NAMALWA (cell line): ENCODE measurements around the gene ZBTB46.

ENCODE experiments used
- DNase-seq: peaks from one replicate; pipeline ENCODE4 v3.0.0-alpha.2; 2015; ENCODE audit warnings: low spot score

The ZBTB46 gene

GRCh38 chr20:63745424-63745805 is 85.6 kb downstream of the ZBTB46 start:
- no peak for DNase-seq

GRCh38 chr20:63744574-63745423 is 86.3 kb downstream of the ZBTB46 start:
- DNase-seq, result no peak

DNA sequence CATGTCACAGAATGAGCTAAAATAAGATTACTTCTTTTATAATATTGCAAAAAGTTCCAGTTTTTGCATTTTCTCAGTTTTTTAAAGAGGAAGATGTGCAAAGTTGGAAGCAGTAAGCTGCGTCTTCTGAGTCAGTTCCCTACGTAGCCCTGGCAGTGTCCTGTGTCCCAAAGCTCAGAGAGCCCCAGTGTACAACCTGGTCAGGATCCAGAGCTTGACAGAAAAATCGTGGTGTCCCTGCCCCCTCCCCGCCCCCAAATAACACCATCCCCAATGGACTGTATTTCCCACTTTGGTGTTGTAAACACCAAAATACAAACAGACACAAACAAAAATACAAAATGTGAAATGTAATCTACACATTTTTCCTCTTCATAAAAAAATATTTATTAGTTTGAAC is 86.9 kb downstream of the ZBTB46 start:
- no peak for DNase-seq

DNA sequence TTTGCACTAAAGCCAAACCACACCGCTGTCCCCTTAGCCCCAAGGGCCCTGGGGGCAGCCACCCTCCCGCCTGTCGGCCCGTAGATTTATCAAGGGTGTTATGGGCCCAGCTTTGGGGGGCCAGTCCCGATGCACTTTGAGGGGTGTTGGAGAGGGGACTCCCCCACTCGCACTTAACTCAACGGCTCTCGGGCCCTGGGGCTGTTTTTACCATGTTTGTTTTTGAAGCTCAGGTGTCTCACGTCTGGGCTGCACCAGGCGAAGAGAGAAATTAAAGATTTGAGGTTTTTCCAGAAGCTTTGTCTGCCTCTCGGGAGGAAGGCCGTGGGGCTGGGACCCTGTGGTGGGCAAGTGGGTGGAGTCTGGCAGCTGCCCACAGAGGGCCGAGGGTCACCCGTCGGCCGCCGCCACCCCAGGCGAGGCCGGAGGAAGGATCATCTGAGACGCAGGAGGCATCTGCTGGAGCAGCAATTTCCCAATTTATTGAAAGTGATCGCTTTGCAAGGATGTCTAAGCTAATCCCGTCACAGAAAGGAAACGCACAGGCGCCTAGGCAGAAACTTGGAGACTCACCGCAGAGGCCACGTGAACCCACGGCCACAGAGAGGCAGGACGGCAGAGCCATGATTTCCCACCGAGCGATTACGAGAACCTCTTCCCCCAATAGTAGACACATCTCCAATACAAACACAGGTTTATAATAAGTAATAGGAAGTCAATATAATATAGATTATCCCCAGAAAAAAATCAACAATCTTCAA is 87.7 kb downstream of the ZBTB46 start:
- no peak for DNase-seq

GRCh38 chr20:63742381-63743024 is 88.6 kb downstream of the ZBTB46 start:
- DNase-seq, result no peak

DNA sequence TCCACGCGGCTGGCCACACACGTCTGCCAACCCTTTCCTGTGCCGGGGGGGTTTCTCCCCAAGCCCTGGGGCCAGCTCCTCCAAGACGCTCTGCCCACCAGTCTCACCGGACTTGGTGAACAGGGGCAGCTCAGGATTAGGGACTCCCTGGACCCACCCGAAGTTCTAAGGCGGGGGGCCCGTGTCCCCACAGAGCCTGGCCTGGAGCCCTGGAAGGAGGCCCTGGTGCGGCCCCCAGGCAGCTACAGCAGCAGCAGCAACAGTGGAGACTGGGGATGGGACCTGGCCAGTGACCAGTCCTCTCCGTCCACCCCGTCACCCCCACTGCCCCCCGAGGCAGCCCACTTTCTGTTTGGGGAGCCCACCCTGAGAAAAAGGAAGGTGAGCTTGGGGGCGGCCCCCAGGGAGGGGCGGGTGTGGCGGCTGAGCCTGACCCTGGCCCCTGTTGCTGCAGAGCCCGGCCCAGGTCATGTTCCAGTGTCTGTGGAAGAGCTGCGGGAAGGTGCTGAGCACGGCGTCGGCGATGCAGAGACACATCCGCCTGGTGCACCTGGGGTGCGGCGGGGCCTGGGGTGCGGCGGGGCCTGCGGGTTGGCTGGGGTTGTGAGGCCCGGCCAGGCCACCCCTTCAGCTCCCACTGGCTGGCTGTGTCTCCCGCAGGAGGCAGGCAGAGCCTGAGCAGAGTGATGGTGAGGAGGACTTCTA is 89.2 kb downstream of the ZBTB46 start:
- no peak for DNase-seq

DNA sequence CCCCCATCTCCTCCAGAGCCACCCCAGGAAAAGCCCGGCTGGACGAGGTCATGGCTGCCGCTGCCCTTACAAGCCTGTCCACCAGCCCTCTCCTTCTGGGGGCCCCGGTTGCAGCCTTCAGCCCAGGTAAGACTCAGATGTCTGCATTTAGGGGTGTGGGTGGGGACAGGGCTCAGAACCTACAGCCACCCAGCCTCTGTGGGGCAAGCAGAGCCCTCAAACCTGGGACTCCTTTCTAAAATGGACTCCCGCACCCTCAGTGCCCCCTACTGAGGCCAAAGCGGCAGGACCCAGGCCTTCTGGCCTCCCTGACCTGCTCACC is 89.7 kb downstream of the ZBTB46 start:
- DNase-seq, result no peak

GRCh38 chr20:63740627-63741353 is 90.3 kb downstream of the ZBTB46 start:
- DNase-seq, result no peak

DNA sequence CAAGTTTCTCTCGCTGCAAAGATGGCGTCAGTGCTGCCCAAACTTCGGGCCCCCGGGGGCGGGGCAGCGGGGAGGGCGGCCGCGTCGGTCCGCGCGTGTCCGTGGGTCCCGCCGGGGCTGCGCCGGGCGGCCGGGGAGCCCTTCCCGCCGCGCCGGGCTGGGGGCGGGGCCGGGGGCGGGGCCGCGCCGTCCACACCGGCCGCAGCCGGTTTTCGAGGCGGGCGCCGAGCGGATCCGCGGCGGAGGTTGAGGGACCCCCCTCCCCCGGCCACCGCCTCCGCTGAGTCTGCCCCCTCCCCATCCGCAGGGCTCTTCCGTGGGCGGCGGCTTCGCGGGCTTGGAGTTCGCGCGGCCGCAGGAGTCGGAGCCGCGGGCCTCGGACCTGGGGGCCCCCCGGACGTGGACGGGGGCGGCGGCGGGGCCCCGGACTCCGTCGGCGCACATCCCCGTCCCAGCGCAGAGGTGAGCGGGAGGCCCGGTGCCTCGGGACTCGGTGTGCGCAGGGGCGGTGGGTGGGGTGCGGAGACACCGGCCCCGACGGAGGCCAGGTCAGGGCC is 90.9 kb downstream of the ZBTB46 start:
- no peak for DNase-seq

- DNase-seq, result peak; percentile 58
Measured at GRCh38 chr20:63739130-63740069, 91.7 kb downstream of the ZBTB46 start, which contains the start of gene SLC2A4RG. Gene SLC2A4RG, plus strand, starts transcription at chr20:63739776. Its CDS starts 137 bp downstream, at chr20:63739913.

- no peak for DNase-seq
Measured at GRCh38 chr20:63738687-63739129, 92.4 kb downstream of the ZBTB46 start.

DNA sequence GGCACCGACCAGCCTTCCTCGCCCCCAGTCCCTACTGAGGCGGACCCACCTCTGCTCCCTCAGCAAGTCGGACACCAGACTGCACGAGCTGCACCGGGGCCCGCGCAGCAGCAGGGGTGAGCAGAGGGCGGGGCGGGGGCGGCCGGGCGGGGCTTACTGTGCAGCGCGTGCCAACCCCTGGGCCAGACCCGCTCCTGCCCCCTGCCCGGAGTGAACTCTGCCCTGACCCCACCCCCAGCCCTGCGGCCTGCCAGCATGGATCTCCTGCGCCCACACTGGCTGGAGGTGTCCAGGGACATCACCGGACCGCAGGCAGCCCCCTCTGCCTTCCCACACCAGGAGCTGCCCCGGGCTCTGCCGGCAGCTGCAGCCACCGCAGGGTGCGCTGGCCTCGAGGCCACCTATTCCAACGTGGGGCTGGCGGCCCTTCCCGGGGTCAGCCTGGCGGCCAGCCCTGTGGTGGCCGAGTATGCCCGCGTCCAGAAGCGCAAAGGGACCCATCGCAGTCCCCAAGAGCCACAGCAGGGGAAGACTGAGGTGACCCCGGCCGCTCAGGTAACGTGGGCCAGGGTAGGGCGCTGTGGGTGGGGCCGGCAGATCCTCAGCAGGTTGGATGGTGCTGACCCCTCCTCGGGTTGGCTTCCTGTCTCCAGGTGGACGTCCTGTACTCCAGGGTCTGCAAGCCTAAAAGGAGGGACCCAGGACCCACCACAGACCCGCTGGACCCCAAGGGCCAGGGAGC is 92.9 kb downstream of the ZBTB46 start:
- DNase-seq, result peak; percentile 29

GRCh38 chr20:63737695-63737944 is 93.4 kb downstream of the ZBTB46 start:
- no peak for DNase-seq

DNA sequence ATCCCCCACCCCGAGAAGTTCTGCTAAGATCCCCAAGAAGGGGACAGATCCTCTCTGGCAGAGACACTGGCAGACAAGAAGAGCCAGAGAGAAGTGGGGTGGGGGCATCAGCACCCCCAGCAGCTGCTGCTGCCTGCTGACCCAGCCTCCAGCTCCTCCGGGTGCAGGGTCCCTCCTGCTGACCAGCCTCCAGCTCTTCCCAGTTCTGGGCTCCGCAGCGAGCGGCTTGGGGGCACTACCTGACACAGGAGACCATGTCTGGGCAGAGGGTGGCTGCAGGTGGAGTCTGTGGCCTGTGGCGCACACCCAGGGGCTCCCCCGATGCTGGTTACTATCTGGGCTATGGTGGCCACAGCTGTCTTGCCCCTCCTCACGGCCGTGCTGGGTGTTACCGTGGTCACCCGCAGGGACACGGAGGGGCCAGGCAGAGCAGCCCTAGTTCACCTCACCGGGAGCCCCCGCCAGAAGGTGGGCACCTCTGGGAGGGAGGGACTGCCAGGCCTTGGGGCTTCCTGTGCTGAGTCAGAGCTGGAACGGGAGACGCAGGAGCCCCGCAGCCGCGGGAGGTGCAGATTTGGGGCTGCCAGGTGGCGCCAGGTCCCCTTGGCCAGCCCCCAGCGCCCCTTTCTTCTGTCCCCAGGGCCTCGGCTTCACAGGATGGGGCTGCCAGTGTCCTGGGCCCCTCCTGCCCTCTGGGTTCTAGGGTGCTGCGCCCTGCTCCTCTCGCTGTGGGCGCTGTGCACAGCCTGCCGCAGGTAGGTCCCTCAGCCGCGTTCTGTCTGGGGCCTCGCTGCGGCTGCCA is 94.0 kb downstream of the ZBTB46 start:
- peak; percentile 53 for DNase-seq

- peak; percentile 88 for DNase-seq
Measured at GRCh38 chr20:63735859-63736718, 95.0 kb downstream of the ZBTB46 start, which contains the start of gene LIME1. Gene LIME1, plus strand, starts transcription at chr20:63736664. Its CDS starts 886 bp downstream, at chr20:63737550.

- DNase-seq, result no peak
Measured at GRCh38 chr20:63734946-63735858, 95.9 kb downstream of the ZBTB46 start.
